CD4-positive, alpha-beta memory T cell (primary cell): ENCODE measurements around the gene PRKD2. TPM values are rescaled to one million over a fixed set of nuclear protein-coding genes. Genes with fewer than 3 reads are reported as not detected.

ENCODE experiments used
- CTCF ChIA-PET: fragments of 350-600 bp; sonication (Branson Sonifier 250); formaldehyde crosslinking; loops from one replicate; lab custom pipeline; 2021; ENCODE audit warnings: inconsistent platforms; ENCODE audit not compliant: partially characterized antibody; lab: Charles Lee
- POLR2A ChIA-PET: fragments of 350-600 bp; sonication (Branson Sonifier 250); formaldehyde crosslinking; loops from one replicate; lab custom pipeline; 2021; ENCODE audit not compliant: partially characterized antibody; lab: Charles Lee
- DNase-seq, 5 donors: peaks; one replicate each; pipeline versions ENCODE4 v3.0.0 to v3.0.0-alpha.2; 2020 to 2022; ENCODE audit warnings: mixed read lengths in 1 of 5
- H3K27ac ChIP-seq: one replicate; pipeline ENCODE4 v1.7.0; 2013; ENCODE audit warnings: low read depth, low read length
- H3K27me3 ChIP-seq: 2 replicates; pipeline ENCODE4 v1.7.0; 2013; ENCODE audit warnings: mild to moderate bottlenecking, low read length, moderate library complexity; ENCODE audit not compliant: insufficient read depth
- H3K36me3 ChIP-seq: 2 replicates; pipeline ENCODE4 v1.7.0; 2013; ENCODE audit warnings: mild to moderate bottlenecking, low read length, moderate library complexity; ENCODE audit not compliant: insufficient read depth
- H3K4me1 ChIP-seq: 2 replicates; pipeline ENCODE4 v1.7.0; 2013; ENCODE audit warnings: mild to moderate bottlenecking, low read length, moderate library complexity; ENCODE audit not compliant: insufficient read depth
- H3K4me3 ChIP-seq, 2 donors: one replicate each; pipeline ENCODE4 v1.7.0; 2013; ENCODE audit warnings: low read length in 2 of 2, mild to moderate bottlenecking in 1 of 2
- H3K9me3 ChIP-seq, 2 donors: one replicate each; pipeline ENCODE4 v1.7.0; 2013; ENCODE audit warnings: low read length in 2 of 2, control low read depth in 1 of 2; ENCODE audit not compliant: control insufficient read depth in 1 of 2
- H3K27ac Mint-ChIP-seq, 7 donors: one replicate each; pipeline ENCODE4 v1.8.0; 2020 to 2021; ENCODE audit warnings: mixed read lengths in 7 of 7, mild to moderate bottlenecking in 6 of 7, inconsistent platforms in 3 of 7, moderate library complexity in 3 of 7
- H3K27me3 Mint-ChIP-seq, 2 donors: one replicate each; pipeline ENCODE4 v1.8.0; 2020 to 2021; ENCODE audit warnings: mixed read lengths in 2 of 2
- H3K36me3 Mint-ChIP-seq, 2 donors: one replicate each; pipeline ENCODE4 v1.8.0; 2020 to 2021; ENCODE audit warnings: mixed read lengths in 2 of 2, inconsistent platforms in 1 of 2, mild to moderate bottlenecking in 1 of 2
- H3K4me1 Mint-ChIP-seq, 4 donors: one replicate each; pipeline ENCODE4 v1.8.0; 2020 to 2021; ENCODE audit warnings: mixed read lengths in 4 of 4, mild to moderate bottlenecking in 1 of 4
- H3K4me3 Mint-ChIP-seq, 8 donors: one replicate each; pipeline ENCODE4 v1.8.0; 2020 to 2021; ENCODE audit warnings: mixed read lengths in 8 of 8, mild to moderate bottlenecking in 7 of 8, moderate library complexity in 6 of 8, inconsistent platforms in 3 of 8
- H3K9me3 Mint-ChIP-seq, 8 donors: one replicate each; pipeline ENCODE4 v1.8.0; 2020 to 2021; ENCODE audit warnings: mixed read lengths in 8 of 8, mild to moderate bottlenecking in 5 of 8, inconsistent platforms in 3 of 8, moderate library complexity in 1 of 8
- intact Hi-C: fragments of 100-400 bp; cut with micrococcal nuclease; formaldehyde crosslinking; loops from one replicate; pipeline ENCODE4 v1.15.1; 2023
- polyA plus RNA-seq, 2 donors: library from polyadenylated mRNA; unstranded; fragments of 300-500 nt; fragmentation: Illumina TruSeq; gene quantifications; one replicate each; pipeline ENCODE4 v1.2.3, GENCODE V29; 2021
- total RNA-seq, 2 experiments: library from RNA; stranded (reverse); gene quantifications; one replicate each; pipeline ENCODE4 v1.2.3, GENCODE V29; 2021

Gene PRKD2
- total and polyA plus RNA-seq, 4 experiments from 2014 or later: 27.6 to 122 (median 102) TPM

DNA sequence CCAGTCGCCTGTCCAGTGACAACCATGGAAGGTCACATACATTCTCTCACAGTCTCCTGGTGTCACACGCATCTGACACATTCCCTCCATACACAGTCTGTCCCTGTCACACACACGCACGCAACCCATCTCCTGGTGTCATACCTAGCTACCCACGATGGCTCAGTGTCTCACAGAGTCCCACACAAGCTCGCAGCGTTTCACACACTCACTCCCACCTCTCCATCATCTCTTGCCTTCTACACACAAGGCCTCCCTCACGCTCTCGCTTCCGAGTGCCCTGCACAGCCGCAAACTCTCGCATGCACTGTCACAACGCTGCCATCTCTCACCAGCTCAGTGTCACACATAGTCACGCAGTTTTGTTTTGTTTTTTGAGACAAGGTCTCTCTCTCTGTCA is 79.7 kb downstream of the PRKD2 start:
- Histone ChIP-seq H3K4me1 (peaks cover 43% of the 10 kb centered on the region), H3K4me3 (no peak overlapping the region), H3K27me3 (no peaks in the 10 kb centered on the region), H3K9me3 (no peaks in the 10 kb centered on the region), H3K36me3 (no peaks in the 10 kb centered on the region), H3K27ac (no peak overlapping the region)
- DNase-seq: no peak
- Mint-ChIP-seq H3K27me3 (peaks cover 4 to 8% of the 10 kb centered on the region in 2 donors), H3K9me3 (no peaks in the 10 kb centered on the region), H3K27ac (no peak overlapping the region), H3K4me3 (no peak overlapping the region), H3K36me3 (no peaks in the 10 kb centered on the region), H3K4me1 (peaks cover 14 to 35% (median 22%) of the 10 kb centered on the region in 4 donors)
- ChIA-PET CTCF (interaction anchor here (1.3 to 1.8 kb wide), 3 partner anchors 23 to 117 kb away, joined by 4 to 17 read pairs (median 8); partner anchors contain the start of gene DACT3), POLR2A (interaction anchor here (1.3 kb wide), 1 partner anchor 24 kb away, joined by 4 read pairs; the partner anchor contains the start of gene DACT3)
- intact Hi-C loops: no loop called here

DNA sequence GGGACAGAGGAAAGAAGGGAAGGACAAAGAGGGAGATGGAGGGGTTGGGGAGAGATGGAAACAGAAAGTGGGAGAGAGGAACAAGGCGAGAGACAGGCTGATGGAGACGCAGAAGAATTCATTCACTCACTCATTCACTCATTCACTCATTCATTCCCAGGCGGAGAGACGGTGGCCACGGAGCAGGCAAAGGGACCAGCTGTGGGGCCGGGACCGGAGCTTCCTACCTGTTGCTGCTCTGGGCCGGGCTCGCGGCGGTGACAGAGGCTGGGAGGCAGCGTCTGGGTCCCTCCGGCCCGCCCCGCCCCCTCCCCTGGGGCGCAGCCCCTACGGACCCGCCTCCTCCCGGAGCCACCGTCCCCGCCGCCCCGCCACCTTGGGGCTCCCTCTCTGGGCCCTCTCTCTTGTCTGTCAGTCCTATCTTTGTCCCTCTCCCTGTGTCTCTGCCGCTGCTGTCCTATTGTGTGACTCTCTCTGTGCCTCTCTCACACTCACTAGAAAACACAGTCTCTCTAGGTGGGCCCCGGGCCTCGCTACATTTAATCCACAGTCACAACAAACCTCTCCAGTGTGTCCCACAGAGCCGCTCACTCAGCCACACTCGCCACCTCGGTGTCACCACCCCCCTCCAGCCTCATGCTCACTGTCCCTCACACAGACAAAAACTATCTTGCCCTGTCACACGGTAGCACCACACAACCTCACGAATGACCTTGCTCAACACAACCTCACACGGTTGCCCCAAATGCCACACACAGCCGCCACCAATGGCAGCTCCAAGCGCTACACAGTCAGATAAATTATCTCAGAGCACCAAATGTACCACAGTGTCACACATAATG is 80.8 kb downstream of the PRKD2 start, which contains the start of gene GNG8:
Gene GNG8, minus strand, starts transcription at position 283 of the 842 bp plus-strand sequence. CDS start 1,520 bp downstream, outside the sequence.
- Histone ChIP-seq H3K4me3 (no peak within 1 kb of the TSS), H3K27ac (no peak within 1 kb of the TSS), H3K27me3 (no peaks in the 10 kb centered on the region), H3K9me3 (no peaks in the 10 kb centered on the region), H3K4me1 (peaks cover 43% of the 10 kb centered on the region), H3K36me3 (no peaks in the 10 kb centered on the region)
- DNase-seq: peak in 3 of 5 donors; percentile 29 to 61 (median 40)
- CTCF ChIA-PET: interaction anchor here (1.3 to 1.8 kb wide), 3 partner anchors 22 to 118 kb away, joined by 4 to 17 read pairs (median 8); partner anchors contain the start of gene DACT3
- H3K9me3 Mint-ChIP-seq: no peaks in the 10 kb centered on the region
- H3K36me3 Mint-ChIP-seq: no peaks in the 10 kb centered on the region
- H3K4me1 Mint-ChIP-seq: peaks cover 14 to 35% (median 22%) of the 10 kb centered on the region in 4 donors
- intact Hi-C loops: no loop called here
- H3K27ac Mint-ChIP-seq: peak within 1 kb of the TSS in 5 of 7 donors; percentile 13 to 80 (median 48)
- H3K4me3 Mint-ChIP-seq: peak within 1 kb of the TSS in 7 of 8 donors; percentile 2 to 65 (median 35)
- peaks cover 2 to 6% of the 10 kb centered on the region in 2 donors for H3K27me3 Mint-ChIP-seq
- POLR2A ChIA-PET: interaction anchor here (1.7 kb wide), 1 partner anchor 26 kb away, joined by 3 read pairs; no protein-coding TSS in a partner anchor

DNA sequence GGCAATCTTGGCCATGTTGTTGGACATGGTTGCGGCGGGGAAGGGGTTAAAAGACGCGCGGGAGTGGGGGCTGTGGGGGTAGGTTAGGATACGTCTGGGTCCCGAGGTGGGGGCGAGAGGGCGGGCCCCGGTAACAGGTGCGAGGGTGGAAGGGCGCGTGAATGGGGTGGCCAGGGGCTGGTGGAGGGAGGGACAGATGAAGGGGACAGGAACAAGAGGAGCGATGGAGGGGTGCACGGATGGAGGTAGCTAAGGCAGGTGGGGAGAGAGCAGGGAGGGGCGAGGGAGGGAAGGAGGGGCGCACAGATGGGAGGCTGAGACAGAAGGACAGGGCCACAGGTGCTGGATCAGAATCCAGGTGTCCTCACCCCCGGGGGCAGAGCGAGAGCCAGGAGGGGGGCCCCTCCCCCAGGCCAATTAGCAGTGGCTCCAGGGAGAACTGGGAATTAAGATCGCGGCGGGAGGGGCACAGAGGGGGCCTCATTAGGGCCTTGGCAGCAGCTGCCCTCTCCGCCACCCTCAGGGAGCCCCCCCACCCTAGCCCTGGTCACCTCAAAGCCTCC is 82.2 kb downstream of the PRKD2 start:
- peak overlapping the region in 1 of 2 donors; percentile 31 for H3K4me3 ChIP-seq
- intact Hi-C loops: loop anchor here (1.0 to 5.0 kb wide), 4 partner anchors 22 to 973 kb away; partner anchors contain the start of genes BICRA and DACT3
- no peak overlapping the region for H3K27ac ChIP-seq
- Mint-ChIP-seq H3K36me3 (no peaks in the 10 kb centered on the region), H3K27ac (peak overlapping the region in 5 of 7 donors; percentile 19 to 90 (median 73)), H3K9me3 (no peaks in the 10 kb centered on the region), H3K27me3 (peaks cover 0 to 1% of the 10 kb centered on the region in 2 donors), H3K4me1 (peaks cover 14 to 29% (median 22%) of the 10 kb centered on the region in 4 donors), H3K4me3 (peak overlapping the region; percentile 13 to 83 (median 59))
- no peaks in the 10 kb centered on the region for H3K9me3 ChIP-seq
- H3K36me3 ChIP-seq: no peaks in the 10 kb centered on the region
- no peak for DNase-seq
- POLR2A ChIA-PET: interaction anchor here (1.1 to 3.5 kb wide), 4 partner anchors 15 to 34 kb away, joined by 3 to 27 read pairs (median 8); partner anchors contain the start of gene CALM3
- CTCF ChIA-PET: interaction anchor here (2.3 to 5.4 kb wide), 2 partner anchors 19 to 27 kb away, joined by 11 to 62 read pairs; no protein-coding TSS in a partner anchor
- H3K4me1 ChIP-seq: peaks cover 39% of the 10 kb centered on the region
- no peaks in the 10 kb centered on the region for H3K27me3 ChIP-seq

DNA sequence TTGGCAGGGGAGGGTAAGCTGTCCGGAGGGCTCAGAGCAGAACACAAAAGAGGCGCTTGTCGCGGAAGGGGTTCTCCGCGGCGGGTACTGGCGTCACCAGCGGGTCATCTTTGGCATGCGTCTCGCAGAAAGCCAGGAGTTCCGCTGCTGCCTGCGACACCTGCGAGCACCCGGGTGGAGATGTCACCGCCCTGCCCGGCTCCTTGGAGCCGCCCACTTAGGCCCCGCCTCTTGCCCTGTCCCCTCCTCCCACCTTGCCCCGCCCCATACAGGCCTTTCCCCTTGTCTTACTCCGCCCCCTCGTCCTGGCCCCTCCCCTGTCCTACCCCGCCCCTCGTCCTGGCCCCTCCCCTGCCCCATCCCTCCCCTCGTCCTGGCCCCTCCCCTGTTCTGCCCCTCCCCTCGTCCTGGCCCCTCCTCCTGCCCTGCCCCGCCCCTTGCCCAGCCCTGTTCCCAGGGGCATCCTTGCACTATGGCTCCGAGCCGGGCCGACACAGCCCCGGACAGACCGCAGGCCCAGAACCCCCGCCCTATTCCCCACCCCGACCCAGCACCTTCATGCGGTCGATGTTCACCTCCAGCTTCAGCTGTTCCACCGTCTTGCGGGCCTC is 82.8 kb downstream of the PRKD2 start:
- H3K4me3 ChIP-seq: peak overlapping the region; percentile 61 to 64
- Mint-ChIP-seq H3K36me3 (no peaks in the 10 kb centered on the region), H3K9me3 (no peaks in the 10 kb centered on the region), H3K27ac (peak overlapping the region; percentile 87 to 94 (median 93)), H3K4me1 (peaks cover 14 to 28% (median 22%) of the 10 kb centered on the region in 4 donors), H3K4me3 (peak overlapping the region; percentile 68 to 88 (median 81)), H3K27me3 (peaks cover 0 to 1% of the 10 kb centered on the region in 2 donors)
- no peaks in the 10 kb centered on the region for H3K27me3 ChIP-seq
- DNase-seq: peak; percentile 93 to 98 (median 94)
- peak overlapping the region; percentile 57 for H3K27ac ChIP-seq
- CTCF ChIA-PET: interaction anchor here (0.8 to 5.4 kb wide), 4 partner anchors 18 to 119 kb away, joined by 3 to 62 read pairs (median 7); no protein-coding TSS in a partner anchor
- peaks cover 33% of the 10 kb centered on the region for H3K4me1 ChIP-seq
- H3K36me3 ChIP-seq: no peaks in the 10 kb centered on the region
- no peaks in the 10 kb centered on the region for H3K9me3 ChIP-seq
- POLR2A ChIA-PET: interaction anchor here (0.7 to 3.5 kb wide), 7 partner anchors 13 to 33 kb away, joined by 3 to 27 read pairs (median 4); partner anchors contain the start of genes CALM3 and DACT3
- intact Hi-C loops: loop anchor here (1.0 to 5.0 kb wide), 4 partner anchors 22 to 973 kb away; partner anchors contain the start of genes BICRA and DACT3

DNA sequence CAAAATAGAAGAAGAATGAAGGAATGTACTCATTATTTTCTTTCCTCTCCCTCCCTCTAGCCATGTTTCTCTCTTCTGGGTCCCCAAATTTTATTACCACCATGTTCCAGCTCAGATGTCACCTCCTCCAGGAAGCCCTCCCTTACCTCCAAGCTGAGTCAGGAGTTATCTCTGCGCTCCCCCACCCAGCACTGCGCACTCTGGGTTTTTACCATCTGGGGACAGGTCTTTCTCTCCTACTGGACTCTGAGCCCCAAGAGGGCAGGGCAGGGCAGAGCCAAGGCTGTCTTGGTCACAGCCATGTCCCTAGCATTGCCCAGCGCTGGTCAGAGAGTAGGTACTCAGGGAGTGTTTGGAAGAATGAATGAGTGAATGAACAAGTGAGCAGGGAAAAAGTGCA is 83.8 kb downstream of the PRKD2 start:
- peak overlapping the region; percentile 87 to 94 (median 93) for H3K27ac Mint-ChIP-seq
- Histone ChIP-seq H3K4me1 (peaks cover 24% of the 10 kb centered on the region), H3K27ac (peak overlapping the region; percentile 57), H3K36me3 (no peaks in the 10 kb centered on the region), H3K4me3 (peak overlapping the region; percentile 61 to 64), H3K9me3 (no peaks in the 10 kb centered on the region), H3K27me3 (no peaks in the 10 kb centered on the region)
- H3K4me3 Mint-ChIP-seq: peak overlapping the region in 7 of 8 donors; percentile 68 to 88 (median 81)
- peaks cover 14 to 28% (median 22%) of the 10 kb centered on the region in 4 donors for H3K4me1 Mint-ChIP-seq
- H3K9me3 Mint-ChIP-seq: no peaks in the 10 kb centered on the region
- peaks cover 0 to 1% of the 10 kb centered on the region in 2 donors for H3K27me3 Mint-ChIP-seq
- no peaks in the 10 kb centered on the region for H3K36me3 Mint-ChIP-seq
- no peak for DNase-seq
- intact Hi-C loops: loop anchor here (5.0 kb wide), 1 partner anchor 974 kb away; the partner anchor contains the start of gene BICRA
- POLR2A ChIA-PET: interaction anchor here (0.6 to 3.5 kb wide), 5 partner anchors 12 to 85 kb away, joined by 3 to 27 read pairs (median 3); partner anchors contain the start of gene CALM3
- CTCF ChIA-PET: interaction anchor here (2.3 to 5.4 kb wide), 2 partner anchors 17 to 29 kb away, joined by 11 to 62 read pairs; no protein-coding TSS in a partner anchor

DNA sequence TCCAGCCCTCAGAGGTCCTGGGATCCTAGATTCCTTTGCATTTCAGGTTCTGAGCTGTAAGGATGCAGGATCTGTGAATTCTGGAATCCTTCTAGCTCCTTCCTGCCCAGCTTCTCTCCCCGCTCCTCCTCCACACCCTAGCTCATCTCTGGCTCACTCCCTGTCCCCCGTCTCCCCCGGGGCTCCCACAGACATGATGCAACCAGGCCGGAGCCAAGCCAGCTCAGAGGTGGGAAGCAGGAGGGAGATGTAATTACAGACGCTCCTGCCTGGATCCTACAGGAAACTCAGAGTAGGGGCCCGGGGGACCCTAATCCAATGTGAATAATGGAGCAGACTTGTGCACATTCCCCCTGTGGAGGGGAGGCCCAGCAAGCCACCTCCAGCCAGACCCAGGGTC is 85.4 kb downstream of the PRKD2 start:
- Histone ChIP-seq H3K27ac (no peak overlapping the region), H3K9me3 (no peaks in the 10 kb centered on the region), H3K4me3 (no peak overlapping the region), H3K4me1 (peaks cover 19% of the 10 kb centered on the region), H3K36me3 (no peaks in the 10 kb centered on the region), H3K27me3 (no peaks in the 10 kb centered on the region)
- Mint-ChIP-seq H3K27ac (no peak overlapping the region), H3K27me3 (peaks cover 0 to 1% of the 10 kb centered on the region in 2 donors), H3K36me3 (no peaks in the 10 kb centered on the region), H3K9me3 (no peaks in the 10 kb centered on the region), H3K4me1 (peaks cover 14 to 28% (median 22%) of the 10 kb centered on the region in 4 donors), H3K4me3 (no peak overlapping the region)
- intact Hi-C loops: loop anchor here (5.0 kb wide), 1 partner anchor 976 kb away; the partner anchor contains the start of gene BICRA
- ChIA-PET POLR2A (interaction anchor here (0.9 to 1.5 kb wide), 3 partner anchors 12 to 31 kb away, joined by 3 read pairs; no protein-coding TSS in a partner anchor), CTCF (interaction anchor here (1.0 to 5.4 kb wide), 5 partner anchors 16 to 209 kb away, joined by 3 to 62 read pairs (median 4); no protein-coding TSS in a partner anchor)
- DNase-seq: no peak
